Cardiac muscle cell (in vitro differentiated cells and primary cell): Measurements from ENCODE around the gene MFN2. TPM values are rescaled to one million over a fixed set of nuclear protein-coding genes. Genes with fewer than 3 reads are reported as not detected.

Source experiments
- DNase-seq, 2 donors: peaks; one replicate each; pipeline versions ENCODE4 v3.0.0 to v3.0.0-alpha.2; 2010 to 2017; ENCODE audit warnings: low read depth in 1 of 2, low spot score in 1 of 2
- H3K27ac ChIP-seq: fragments of 200-600 bp; sonication (generic); 2 replicates; pipeline ENCODE4 v1.5.1; 2016
- H3K27me3 ChIP-seq: fragments of 200-600 bp; sonication (generic); 2 replicates; pipeline ENCODE4 v1.6.0; 2016; ENCODE audit warnings: control low read depth
- H3K36me3 ChIP-seq: fragments of 200-600 bp; sonication (generic); 2 replicates; pipeline ENCODE4 v1.5.1; 2016; ENCODE audit warnings: control low read depth
- H3K4me1 ChIP-seq: fragments of 200-600 bp; sonication (generic); 2 replicates; pipeline ENCODE4 v1.8.1; 2017; ENCODE audit warnings: low read depth, mild to moderate bottlenecking, mixed run types
- H3K4me3 ChIP-seq: fragments of 200-600 bp; sonication (generic); 2 replicates; pipeline ENCODE4 v1.5.1; 2016; ENCODE audit warnings: mild to moderate bottlenecking
- H3K9me3 ChIP-seq: fragments of 200-600 bp; sonication (generic); 2 replicates; pipeline ENCODE4 v1.5.1; 2017; ENCODE audit warnings: low read depth, mild to moderate bottlenecking, control low read depth
- CTCF ChIP-seq: IDR thresholded peaks from 2 replicates; pipeline ENCODE4 v1.5.1; 2012; ENCODE audit warnings: low read depth, mild to moderate bottlenecking, low read length
- polyA plus RNA-seq: library from polyadenylated mRNA; unstranded; fragments of >200 nt; fragmentation: Nextera tagmentation; extraction: Ambion mirVana; gene quantifications from 2 replicates; pipeline ENCODE4 v1.2.1, GENCODE V29; 2016
- total RNA-seq: library from RNA; depleted of rRNA; stranded (reverse); fragments of >200 nt; gene quantifications from 2 replicates; pipeline ENCODE4 v1.2.3, GENCODE V29; 2016

Gene MFN2
- total and polyA plus RNA-seq, 2 experiments from 2014 or later = 82.6 to 89.7 TPM

- no peaks in the 10 kb centered on the region for H3K9me3 ChIP-seq
- H3K36me3 ChIP-seq = peaks cover 6% of the 10 kb centered on the region
- no peak overlapping the region for H3K27ac ChIP-seq
- no peak for DNase-seq
- H3K4me3 ChIP-seq = no peak overlapping the region
- TF ChIP-seq CTCF = no peak
- peaks cover 16% of the 10 kb centered on the region for H3K4me1 ChIP-seq
- H3K27me3 ChIP-seq = no peaks in the 10 kb centered on the region
Observed at GRCh38 chr1:11946647-11947046, 33.6 kb upstream of the MFN2 start.

GRCh38 chr1:11948822-11949458 is 31.3 kb upstream of the MFN2 start:
- H3K27ac ChIP-seq = no peak overlapping the region
- H3K4me3 ChIP-seq = no peak overlapping the region
- DNase-seq = peak in 1 of 2 donors; percentile 26
- no peaks in the 10 kb centered on the region for H3K27me3 ChIP-seq
- H3K4me1 ChIP-seq = peaks cover 9% of the 10 kb centered on the region
- H3K9me3 ChIP-seq = no peaks in the 10 kb centered on the region
- no peak for TF ChIP-seq CTCF
- H3K36me3 ChIP-seq = peaks cover 18% of the 10 kb centered on the region

DNA sequence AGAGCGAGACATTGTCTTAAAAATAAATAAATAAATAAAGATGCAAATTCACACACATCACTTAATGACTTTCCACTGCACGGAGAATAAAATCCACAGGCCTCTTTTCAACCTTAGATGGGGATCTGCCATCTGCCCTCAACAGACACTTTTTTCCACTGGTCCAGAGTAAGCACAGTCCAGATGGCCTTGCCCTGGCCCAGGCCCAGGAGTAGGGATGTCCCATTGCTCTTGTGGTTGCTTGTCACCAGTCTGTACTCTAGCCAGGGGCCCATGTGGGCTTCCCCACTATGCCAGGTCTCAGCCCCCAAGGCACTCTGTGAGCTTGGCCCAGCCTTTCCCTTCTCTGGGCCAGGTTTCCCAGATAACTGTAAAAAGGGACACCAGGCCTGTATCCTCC is 28.3 kb upstream of the MFN2 start:
- H3K4me1 ChIP-seq = no peaks in the 10 kb centered on the region
- H3K36me3 ChIP-seq = peaks cover 34% of the 10 kb centered on the region
- no peak overlapping the region for H3K4me3 ChIP-seq
- H3K9me3 ChIP-seq = no peaks in the 10 kb centered on the region
- H3K27ac ChIP-seq = no peak overlapping the region
- no peak for DNase-seq
- TF ChIP-seq CTCF = no peak
- H3K27me3 ChIP-seq = no peaks in the 10 kb centered on the region

DNA sequence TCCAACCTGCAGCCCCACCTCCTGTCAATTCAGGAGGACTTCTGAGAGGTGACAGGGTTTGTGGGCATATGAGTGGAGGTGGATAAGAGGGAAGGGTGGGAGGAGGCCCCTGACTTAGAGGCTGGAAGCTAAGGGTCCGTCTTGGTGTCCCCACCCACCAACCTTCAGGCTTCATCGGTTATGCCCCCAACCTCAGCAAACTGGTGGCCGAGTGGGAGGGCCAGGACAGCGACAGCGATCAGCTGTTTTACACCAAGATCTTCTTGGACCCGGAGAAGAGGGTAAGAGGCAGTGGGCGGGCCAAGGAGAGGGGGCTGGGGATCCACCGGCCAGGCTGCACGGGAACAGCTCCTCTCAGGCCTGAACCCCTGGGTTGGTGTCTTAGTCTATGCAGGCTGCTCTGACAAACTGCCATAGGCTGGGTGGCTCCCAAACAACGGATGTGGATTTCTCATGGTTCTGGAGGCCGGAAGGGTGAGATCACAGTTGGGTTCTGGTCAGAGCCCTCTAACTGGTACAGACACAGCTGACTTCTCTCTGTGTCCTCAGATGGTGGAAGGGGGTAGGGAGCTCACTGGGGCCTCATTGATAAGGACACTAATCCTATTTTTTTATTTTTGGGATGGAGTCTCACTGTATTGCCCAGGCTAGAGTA is 27.7 kb upstream of the MFN2 start:
- no peak overlapping the region for H3K4me3 ChIP-seq
- no peak for DNase-seq
- no peak for TF ChIP-seq CTCF

DNA sequence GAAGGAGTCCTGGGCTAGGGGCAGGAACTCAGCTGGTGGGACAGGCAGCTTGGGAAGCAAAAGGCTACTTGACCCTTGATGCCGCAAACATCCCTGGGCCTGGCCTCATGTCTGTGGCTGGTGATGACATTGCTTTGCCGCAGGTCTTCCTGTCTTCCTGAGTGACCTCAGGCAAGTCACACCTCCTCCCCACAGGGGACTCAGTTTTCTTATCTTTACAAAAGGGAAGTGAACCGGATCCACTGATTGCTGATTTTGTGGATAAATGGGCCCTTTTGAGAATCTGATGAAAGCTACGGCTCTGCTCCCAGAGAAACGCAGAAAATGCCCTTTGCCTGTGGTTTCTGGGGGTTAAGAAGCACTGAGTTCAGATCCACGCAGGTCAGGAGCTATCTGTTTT is 25.0 kb upstream of the MFN2 start:
- DNase-seq = no peak
- TF ChIP-seq CTCF = no peak
- Histone ChIP-seq H3K36me3 (peaks cover 55% of the 10 kb centered on the region), H3K27ac (no peak overlapping the region), H3K9me3 (no peaks in the 10 kb centered on the region), H3K27me3 (no peaks in the 10 kb centered on the region), H3K4me1 (no peaks in the 10 kb centered on the region), H3K4me3 (no peak overlapping the region)

More for the DNA sequence above, 27.7 kb upstream of the MFN2 start:
- H3K27me3 ChIP-seq = no peaks in the 10 kb centered on the region
- H3K27ac ChIP-seq = no peak overlapping the region
- H3K36me3 ChIP-seq = peaks cover 40% of the 10 kb centered on the region
- H3K4me1 ChIP-seq = no peaks in the 10 kb centered on the region
- no peaks in the 10 kb centered on the region for H3K9me3 ChIP-seq
